Kidney (tissue), 14 donors: ENCODE measurements around the gene IFRD2. TPM values are rescaled to one million over a fixed set of nuclear protein-coding genes. Genes with fewer than 3 reads are reported as not detected.
A peak's percentile ranks its signal among the peaks of the same experiment; 100 is the strongest.

Source experiments
- DNase-seq, 5 donors: peaks; one replicate each; pipeline ENCODE4 v3.0.0-alpha.2; 2013 to 2020
- FAIRE-seq: peaks from 2 replicates; lab custom pipeline; 2012; peaks lifted over from hg19 to GRCh38; lab: Jason Lieb, UNC
- H3K27ac ChIP-seq, 2 donors: one replicate each; pipeline ENCODE4 v1.7.0; 2013; ENCODE audit warnings: low read depth in 2 of 2, low read length in 2 of 2, inconsistent platforms in 1 of 2
- H3K27me3 ChIP-seq: one replicate; pipeline ENCODE4 v1.7.1; 2013; ENCODE audit warnings: low read length, inconsistent platforms; ENCODE audit not compliant: control insufficient read depth, insufficient read depth
- H3K36me3 ChIP-seq, 3 donors: one replicate each; pipeline versions ENCODE4 v1.7.0 to v1.7.1; 2013; ENCODE audit warnings: low read length in 3 of 3, control low read depth in 1 of 3, inconsistent platforms in 1 of 3; ENCODE audit not compliant: insufficient read depth in 3 of 3, control insufficient read depth in 2 of 3
- H3K4me1 ChIP-seq, 3 donors: one replicate each; pipeline versions ENCODE4 v1.7.0 to v1.7.1; 2013; ENCODE audit warnings: low read length in 3 of 3, inconsistent platforms in 1 of 3, low read depth in 1 of 3; ENCODE audit not compliant: control insufficient read depth in 2 of 3, insufficient read depth in 2 of 3
- H3K4me3 ChIP-seq, 3 donors: one replicate each; pipeline versions ENCODE4 v1.7.0 to v1.8.1; 2013; ENCODE audit warnings: low read length in 3 of 3, control low read depth in 1 of 3, inconsistent platforms in 1 of 3
- H3K9ac ChIP-seq, 3 donors: one replicate each; pipeline versions ENCODE4 v1.7.0 to v1.7.1; 2013; ENCODE audit warnings: low read length in 3 of 3, control low read depth in 1 of 3, inconsistent platforms in 1 of 3
- H3K9me3 ChIP-seq, 3 donors: one replicate each; pipeline versions ENCODE4 v1.7.0 to v1.7.1; 2013; ENCODE audit warnings: low read length in 3 of 3, control low read depth in 1 of 3, inconsistent platforms in 1 of 3; ENCODE audit not compliant: control insufficient read depth in 2 of 3, insufficient read depth in 1 of 3
- intact Hi-C: fragments of 100-400 bp; cut with DNase I; formaldehyde crosslinking; loops from one replicate; pipeline ENCODE4 v1.11.1; 2022
- polyA plus RNA-seq: library from polyadenylated mRNA; stranded (reverse); fragments of 350-450 nt; fragmentation: Illumina TruSeq; extraction: RNeasy Lipid Tissue Mini Kit (QIAGEN cat#74804); gene quantifications from one replicate; pipeline ENCODE4 v1.2.3, GENCODE V29; 2014; ENCODE audit warnings: low read depth, low replicate concordance; ENCODE audit not compliant: insufficient read depth
- total RNA-seq: library from RNA; stranded (reverse); fragmentation: NEBNext Ultra II Directional; extraction: Animal tissue kit (Norgen Biotek cat#: 25700); gene quantifications from one replicate; pipeline ENCODE4 v1.2.1, GENCODE V29; 2021
- TF ChIP-seq, protein P1 (sequence below): IDR thresholded peaks from 3 replicates; pipeline ENCODE4 v1.5.1; 2012; ENCODE audit warnings: mild to moderate bottlenecking, moderate library complexity, borderline replicate concordance; ENCODE audit not compliant: insufficient read depth; ENCODE audit errors: extremely low read depth
- donor health status: control.
- donor health status: control.
- donor health status: control.
- donor health status: control.
- donor health status: control.
- donor health status: DM: yes; HTN: yes; CAD: no.
- donor health status: Normal renal cell carcinoma (clear cell type).

IFRD2 gene
- total and polyA plus RNA-seq, 2 donors from 2014 or later: 54.1 to 78.1 TPM

DNA sequence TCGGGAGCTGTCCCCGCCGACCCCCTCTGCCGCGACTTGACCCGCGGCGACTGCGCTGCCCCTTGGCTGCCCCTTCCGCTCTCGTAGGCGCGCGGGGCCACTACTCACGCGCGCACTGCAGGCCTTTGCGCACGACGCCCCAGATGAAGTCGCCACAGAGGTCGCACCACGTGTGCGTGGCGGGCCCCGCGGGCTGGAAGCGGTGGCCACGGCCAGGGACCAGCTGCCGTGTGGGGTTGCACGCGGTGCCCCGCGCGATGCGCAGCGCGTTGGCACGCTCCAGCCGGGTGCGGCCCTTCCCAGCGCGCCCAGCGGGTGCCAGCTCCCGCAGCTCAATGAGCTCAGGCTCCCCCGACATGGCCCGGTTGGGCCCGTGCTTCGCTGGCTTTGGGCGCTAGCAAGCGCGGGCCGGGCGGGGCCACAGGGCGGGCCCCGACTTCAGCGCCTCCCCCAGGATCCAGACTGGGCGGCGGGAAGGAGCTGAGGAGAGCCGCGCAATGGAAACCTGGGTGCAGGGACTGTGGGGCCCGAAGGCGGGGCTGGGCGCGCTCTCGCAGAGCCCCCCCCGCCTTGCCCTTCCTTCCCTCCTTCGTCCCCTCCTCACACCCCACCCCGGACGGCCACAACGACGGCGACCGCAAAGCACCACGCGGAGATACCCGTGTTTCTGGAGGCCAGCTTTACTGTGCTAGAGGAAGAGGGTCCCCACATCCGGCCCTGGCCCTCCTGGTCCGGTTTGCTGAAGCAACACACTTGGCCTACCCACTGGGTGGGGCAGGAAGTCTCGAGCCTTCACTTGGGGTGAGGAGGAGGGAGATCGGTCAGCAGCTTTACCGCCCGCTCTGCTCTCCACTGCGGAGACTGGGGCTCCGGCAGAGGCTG is 48.5 kb upstream of the IFRD2 start, which contains the start of gene RASSF1:
TSS of gene RASSF1 (minus strand) at position 389 of the 882 bp plus-strand sequence. CDS start at position 358, 31 bp downstream.
- peak within 1 kb of the TSS; percentile 21 to 47 (median 36) for H3K4me3 ChIP-seq
- peaks cover 2 to 20% (median 11%) of the 10 kb centered on the region in 3 donors for H3K4me1 ChIP-seq
- FAIRE-seq (no peak), DNase-seq (peak; percentile 23 to 91 (median 64))
- no peaks in the 10 kb centered on the region for H3K36me3 ChIP-seq
- no peaks in the 10 kb centered on the region for H3K9me3 ChIP-seq
- H3K27me3 ChIP-seq: no peaks in the 10 kb centered on the region
- no peak within 1 kb of the TSS for H3K9ac ChIP-seq
- intact Hi-C loops: no loop called here
- peak within 1 kb of the TSS; percentile 61 to 75 for H3K27ac ChIP-seq
- TF ChIP-seq, protein P1, sequence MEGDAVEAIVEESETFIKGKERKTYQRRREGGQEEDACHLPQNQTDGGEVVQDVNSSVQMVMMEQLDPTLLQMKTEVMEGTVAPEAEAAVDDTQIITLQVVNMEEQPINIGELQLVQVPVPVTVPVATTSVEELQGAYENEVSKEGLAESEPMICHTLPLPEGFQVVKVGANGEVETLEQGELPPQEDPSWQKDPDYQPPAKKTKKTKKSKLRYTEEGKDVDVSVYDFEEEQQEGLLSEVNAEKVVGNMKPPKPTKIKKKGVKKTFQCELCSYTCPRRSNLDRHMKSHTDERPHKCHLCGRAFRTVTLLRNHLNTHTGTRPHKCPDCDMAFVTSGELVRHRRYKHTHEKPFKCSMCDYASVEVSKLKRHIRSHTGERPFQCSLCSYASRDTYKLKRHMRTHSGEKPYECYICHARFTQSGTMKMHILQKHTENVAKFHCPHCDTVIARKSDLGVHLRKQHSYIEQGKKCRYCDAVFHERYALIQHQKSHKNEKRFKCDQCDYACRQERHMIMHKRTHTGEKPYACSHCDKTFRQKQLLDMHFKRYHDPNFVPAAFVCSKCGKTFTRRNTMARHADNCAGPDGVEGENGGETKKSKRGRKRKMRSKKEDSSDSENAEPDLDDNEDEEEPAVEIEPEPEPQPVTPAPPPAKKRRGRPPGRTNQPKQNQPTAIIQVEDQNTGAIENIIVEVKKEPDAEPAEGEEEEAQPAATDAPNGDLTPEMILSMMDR: no peak

DNA sequence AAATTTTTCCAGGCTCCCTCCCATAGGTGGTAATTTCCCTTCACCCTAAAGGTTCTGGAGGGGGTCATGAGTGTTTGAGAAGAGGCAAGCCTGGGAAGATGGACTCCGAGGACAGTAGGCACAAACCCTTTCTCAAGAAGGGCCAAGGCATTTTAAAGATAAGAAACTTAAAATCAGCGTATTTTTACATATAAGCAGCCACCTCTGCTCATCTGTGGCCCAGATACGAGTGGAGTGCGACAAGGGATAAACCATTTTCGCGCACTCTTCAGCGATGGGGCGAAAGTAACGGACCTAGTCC is 47.9 kb upstream of the IFRD2 start:
- no peak overlapping the region for H3K9ac ChIP-seq
- no peaks in the 10 kb centered on the region for H3K27me3 ChIP-seq
- H3K4me3 ChIP-seq: peak overlapping the region in 2 of 3 donors; percentile 28 to 47
- no peaks in the 10 kb centered on the region for H3K36me3 ChIP-seq
- peak overlapping the region; percentile 61 to 75 for H3K27ac ChIP-seq
- DNase-seq: no peak
- TF ChIP-seq, protein P1: no peak
- H3K4me1 ChIP-seq: peaks cover 2 to 18% (median 14%) of the 10 kb centered on the region in 3 donors
- FAIRE-seq: no peak
- intact Hi-C loops: no loop called here
- no peaks in the 10 kb centered on the region for H3K9me3 ChIP-seq

DNA sequence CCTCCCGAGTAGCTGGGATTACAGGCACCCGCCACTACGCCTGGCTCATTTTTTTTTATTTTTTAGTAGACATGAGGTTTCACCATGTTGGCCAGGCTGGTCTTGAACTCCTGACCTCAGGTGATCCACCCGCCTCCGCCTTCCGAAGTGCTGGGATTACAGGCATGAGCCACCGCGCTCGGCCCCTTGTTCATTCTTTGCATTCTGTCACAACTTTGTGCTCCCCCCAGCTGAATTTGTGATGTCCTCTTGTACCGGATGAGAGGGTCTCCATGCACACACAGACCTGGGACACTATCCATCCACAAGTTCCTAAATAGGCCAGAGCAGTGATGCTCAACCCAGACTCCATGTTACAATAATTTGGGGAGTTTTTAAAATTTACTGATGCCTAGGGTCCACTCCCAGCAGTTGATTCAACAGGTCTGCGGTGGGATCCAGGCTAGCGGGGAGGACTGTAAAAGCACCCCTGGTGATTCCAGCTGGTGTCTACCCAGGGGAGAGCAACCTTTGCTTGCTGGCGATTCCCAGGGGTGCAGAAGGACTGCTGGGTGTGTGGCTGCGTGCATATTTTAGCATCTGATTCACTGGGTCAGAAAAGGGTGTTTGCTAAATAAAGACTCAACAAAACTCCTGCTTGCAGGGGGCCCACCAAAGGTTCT is 47.4 kb upstream of the IFRD2 start:
- H3K9me3 ChIP-seq: no peaks in the 10 kb centered on the region
- TF ChIP-seq, protein P1: no peak
- peaks cover 2 to 18% (median 14%) of the 10 kb centered on the region in 3 donors for H3K4me1 ChIP-seq
- intact Hi-C loops: no loop called here
- no peak overlapping the region for H3K9ac ChIP-seq
- H3K27ac ChIP-seq: no peak overlapping the region
- no peak for FAIRE-seq
- no peak overlapping the region for H3K4me3 ChIP-seq
- H3K27me3 ChIP-seq: no peaks in the 10 kb centered on the region
- DNase-seq: no peak
- H3K36me3 ChIP-seq: no peaks in the 10 kb centered on the region
